HUDEP-2 (cell line): Measurements from ENCODE around the gene BLOC1S2.
"Not testable (repeated sequence)": the region's sequence is repeated elsewhere in the genome, so short reads cannot be mapped to it uniquely, and the experiment has no call there.

Source experiments
- DNase-seq, 76 experiments: peaks; one replicate each; lab custom pipeline; 2025; ENCODE audit not compliant: unreplicated experiment in 76 of 76; lab: John Stamatoyannopoulos, UW

The BLOC1S2 gene

DNA sequence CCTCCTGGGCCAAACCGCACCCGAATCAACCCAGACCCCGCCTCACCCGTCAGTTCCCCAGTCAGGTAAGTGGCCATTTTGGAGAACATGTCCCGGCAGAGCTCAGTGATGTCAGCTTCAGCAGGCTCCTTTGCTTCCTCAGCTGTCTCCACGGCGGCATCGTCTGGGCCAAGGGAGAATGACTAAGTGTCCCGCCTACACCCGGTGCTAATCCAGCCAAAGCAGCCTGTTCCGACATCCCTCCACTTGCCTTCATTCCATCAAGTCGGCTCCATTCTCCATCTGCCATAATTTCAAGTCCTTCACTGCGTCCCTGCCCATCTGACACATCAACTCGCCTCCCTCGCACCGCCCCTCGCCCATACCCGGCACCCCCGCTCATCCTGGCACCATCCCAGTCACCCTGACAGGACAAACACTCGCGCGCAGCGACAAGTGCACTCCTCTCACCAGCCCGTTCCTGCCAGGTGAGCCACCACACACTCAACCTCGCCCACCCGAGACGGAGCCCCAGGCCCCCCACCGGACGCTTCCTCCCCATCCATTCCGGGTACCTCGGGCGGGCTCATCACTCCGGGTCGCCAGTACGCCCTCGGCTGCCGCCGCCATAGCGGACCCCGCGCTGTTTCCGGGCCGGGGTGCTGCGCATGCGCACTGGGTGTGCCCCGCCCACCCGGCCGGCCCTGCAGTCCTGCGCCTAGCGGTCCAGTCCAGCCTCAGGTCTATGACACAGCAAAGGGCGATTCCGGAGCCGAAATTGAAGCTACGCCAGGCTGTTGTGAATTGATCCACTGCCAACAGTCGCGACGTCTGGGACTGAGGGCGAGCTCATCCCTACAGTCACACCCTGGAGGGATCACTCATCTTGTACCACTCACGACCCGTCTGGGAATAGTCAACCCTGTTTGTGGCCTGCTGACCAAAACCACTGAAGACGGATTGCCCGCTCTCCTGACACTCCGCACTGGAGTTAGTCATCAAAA lies at the start of gene BLOC1S2:
BLOC1S2 (minus strand) TSS at position 630 of the 983 bp plus-strand sequence; CDS start at position 609, 21 bp downstream.
- DNase-seq = peak in 75 of 76 experiments; percentile 25 to 98 (median 80)

- no peak for DNase-seq
Measured at GRCh38 chr10:100334762-100335161, 48.3 kb upstream of the BLOC1S2 start.

- no peak for DNase-seq
Measured at GRCh38 chr10:100333661-100334440, 47.4 kb upstream of the BLOC1S2 start.

DNA sequence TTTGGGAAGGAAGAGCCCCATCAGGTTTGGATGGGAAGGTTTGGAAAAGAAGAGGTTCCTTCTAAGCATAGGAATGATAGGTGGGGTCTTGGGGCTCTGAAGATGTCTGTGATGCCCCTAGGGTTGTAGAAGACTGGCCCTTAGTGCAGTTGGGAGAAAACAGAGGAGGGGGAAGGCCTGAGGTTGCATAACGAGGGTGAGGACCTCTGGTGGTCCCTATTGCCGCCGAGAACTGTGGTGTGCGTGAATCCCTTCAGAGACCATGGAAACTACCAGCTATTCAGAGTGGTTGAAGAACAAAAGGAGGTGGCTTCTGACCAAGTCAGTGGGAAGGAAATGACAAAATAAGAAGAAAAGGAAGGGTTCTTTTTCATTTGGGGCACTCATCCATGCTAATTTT lies 46.6 kb upstream of the BLOC1S2 start:
- no peak for DNase-seq

DNA sequence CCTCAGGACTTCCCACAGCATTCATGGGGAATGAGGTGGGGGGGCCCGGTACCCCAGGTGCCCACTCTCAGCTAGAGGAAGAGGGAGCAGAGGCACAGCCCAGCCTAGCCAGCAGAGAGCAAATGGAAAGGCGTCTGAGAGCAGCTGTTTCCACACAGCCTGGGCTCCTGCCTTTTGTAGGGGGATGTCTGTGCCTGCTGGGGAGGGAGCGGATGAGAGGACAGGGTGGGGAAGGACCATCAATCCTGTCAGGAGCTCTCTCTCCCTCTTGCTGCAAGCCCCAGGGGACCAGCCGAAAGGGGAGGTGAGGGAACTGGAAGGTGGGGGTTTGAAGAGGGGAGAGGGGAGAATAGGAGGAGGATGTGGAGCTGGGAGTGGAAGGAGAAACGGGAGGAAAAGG lies 43.6 kb upstream of the BLOC1S2 start, which contains the start of gene PKD2L1:
PKD2L1 (minus strand) TSS at position 150 of the 400 bp plus-strand sequence; CDS start at position 25, 125 bp downstream.
- DNase-seq = no peak

GRCh38 chr10:100328198-100328597 lies 41.7 kb upstream of the BLOC1S2 start:
- no peak for DNase-seq

GRCh38 chr10:100327718-100328009 lies 41.2 kb upstream of the BLOC1S2 start:
- DNase-seq = no peak

DNA sequence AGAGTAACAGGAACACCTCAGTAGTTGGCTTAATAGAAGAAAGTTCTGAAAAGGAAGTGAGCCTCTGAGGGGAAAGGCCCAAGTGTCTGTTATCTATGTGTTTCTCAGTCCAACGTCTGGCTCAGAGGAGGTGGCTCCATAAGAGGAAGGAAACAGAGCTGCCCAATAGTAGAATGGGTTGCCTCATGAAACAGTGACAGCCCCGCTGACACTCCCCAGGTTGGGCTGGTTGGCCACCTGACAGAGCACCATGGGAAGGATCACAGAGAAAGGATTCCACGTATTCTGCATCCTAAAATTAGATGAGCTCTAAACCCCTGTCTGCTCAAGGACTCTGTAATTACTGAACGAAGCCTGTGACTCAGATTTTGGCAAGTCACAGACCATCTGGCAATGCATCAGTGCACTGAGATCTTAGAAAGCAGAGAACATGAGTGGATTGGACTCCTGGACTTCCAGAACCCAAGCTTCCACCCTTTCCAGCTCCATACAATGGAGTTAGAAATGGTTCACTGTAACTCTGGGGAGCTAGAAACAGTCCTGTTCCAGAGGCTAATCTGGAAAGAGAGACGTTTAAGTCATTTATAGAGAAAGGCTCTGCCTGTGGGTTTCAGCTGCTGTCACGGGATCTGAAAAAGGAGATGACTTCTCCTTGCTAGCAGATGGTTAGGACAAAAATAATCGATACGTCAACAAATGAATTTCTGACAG lies 40.7 kb upstream of the BLOC1S2 start:
- peak in 2 of 76 experiments; percentile 7 to 11 for DNase-seq

GRCh38 chr10:100325158-100325557 lies 38.7 kb upstream of the BLOC1S2 start:
- peak in 1 of 76 experiments; percentile 8 for DNase-seq

DNA sequence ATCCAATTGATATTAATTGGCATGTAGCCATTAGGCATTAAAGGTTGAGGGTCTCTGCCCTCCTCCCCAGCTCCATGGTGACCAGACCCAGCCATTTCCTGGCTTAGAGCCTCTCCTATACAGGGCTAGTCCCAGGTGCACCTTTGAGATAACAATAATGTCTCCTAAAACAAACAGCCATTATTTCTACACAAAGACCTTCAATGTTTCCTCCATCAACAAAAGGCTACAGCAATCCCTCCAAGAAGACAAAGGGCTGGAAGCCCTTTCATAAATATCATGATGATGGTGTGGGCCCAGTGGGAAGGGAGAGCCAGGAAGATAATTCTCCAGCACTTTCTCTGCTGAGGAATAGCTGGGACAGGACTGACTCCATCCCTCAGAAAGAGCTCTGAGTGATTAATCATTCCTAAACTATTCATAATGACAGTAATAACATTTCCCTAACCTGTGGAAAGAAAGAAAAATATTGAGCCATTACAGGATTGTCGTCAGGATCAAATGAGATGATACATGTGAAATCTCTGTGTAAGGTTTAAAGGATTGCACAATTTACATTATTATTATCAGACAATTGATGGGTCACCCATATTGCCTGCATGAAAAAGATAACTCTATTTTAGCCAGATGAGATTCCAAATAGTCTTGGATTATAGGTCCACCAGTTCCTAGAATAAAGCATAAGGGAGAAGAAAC lies 33.4 kb upstream of the BLOC1S2 start:
- DNase-seq = no peak

- DNase-seq = no peak
Measured at GRCh38 chr10:100318207-100318606, 31.7 kb upstream of the BLOC1S2 start.

GRCh38 chr10:100315615-100316014 lies 29.1 kb upstream of the BLOC1S2 start:
- DNase-seq = no peak

GRCh38 chr10:100311298-100311697 lies 24.8 kb upstream of the BLOC1S2 start:
- no peak for DNase-seq

- DNase-seq = no peak
Measured at GRCh38 chr10:100307684-100308083, 21.2 kb upstream of the BLOC1S2 start.

DNA sequence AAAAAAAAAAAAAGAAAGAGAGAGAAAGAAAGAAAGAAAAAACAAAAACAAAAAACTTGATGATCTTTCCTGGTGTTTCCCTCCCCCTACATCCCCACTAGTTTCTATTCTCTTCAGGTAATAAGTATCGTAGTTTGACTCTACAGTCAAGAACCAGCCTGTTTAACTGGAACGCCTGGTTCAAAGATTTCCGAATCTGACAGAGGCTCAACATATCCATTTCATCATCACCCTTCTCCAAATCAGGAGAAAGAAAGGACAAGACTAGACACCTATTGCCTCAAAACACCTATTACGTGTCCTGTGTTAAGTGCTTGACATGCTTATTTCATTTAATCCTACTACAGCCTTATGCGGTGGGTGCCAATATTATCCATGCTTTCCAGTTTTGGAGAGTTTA lies 20.4 kb upstream of the BLOC1S2 start:
- no peak for DNase-seq

GRCh38 chr10:100304414-100304813 lies 17.9 kb upstream of the BLOC1S2 start:
- DNase-seq = no peak

- peak in 8 of 76 experiments; percentile 1 to 24 (median 8) for DNase-seq
Measured at GRCh38 chr10:100303724-100304319, 17.3 kb upstream of the BLOC1S2 start.

GRCh38 chr10:100301123-100301522 lies 14.6 kb upstream of the BLOC1S2 start:
- DNase-seq = not testable (repeated sequence)

DNA sequence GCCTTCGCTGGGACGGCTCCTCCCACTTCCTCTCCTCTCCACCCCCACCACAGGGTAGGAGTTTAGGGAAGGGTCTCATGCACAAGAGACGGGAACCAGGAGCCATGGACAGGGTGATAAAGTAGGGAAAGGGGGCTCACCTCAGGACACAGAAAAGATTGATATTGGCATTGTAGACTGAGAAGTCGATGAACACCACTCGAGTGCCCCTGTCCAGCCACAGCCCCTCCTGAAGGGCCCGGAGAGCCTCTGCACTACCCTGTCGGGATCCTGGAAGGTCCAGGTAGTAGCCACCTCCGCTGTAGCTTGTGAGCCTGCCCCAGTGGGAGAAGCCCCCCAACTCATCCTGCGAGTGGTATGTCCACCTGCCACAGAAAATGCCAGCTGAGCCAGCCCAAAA lies 10.8 kb upstream of the BLOC1S2 start:
- DNase-seq = no peak

GRCh38 chr10:100293066-100293465 lies 6.6 kb upstream of the BLOC1S2 start:
- no peak for DNase-seq
